ENCODE data around the gene FSCB.

FSCB gene

DNA sequence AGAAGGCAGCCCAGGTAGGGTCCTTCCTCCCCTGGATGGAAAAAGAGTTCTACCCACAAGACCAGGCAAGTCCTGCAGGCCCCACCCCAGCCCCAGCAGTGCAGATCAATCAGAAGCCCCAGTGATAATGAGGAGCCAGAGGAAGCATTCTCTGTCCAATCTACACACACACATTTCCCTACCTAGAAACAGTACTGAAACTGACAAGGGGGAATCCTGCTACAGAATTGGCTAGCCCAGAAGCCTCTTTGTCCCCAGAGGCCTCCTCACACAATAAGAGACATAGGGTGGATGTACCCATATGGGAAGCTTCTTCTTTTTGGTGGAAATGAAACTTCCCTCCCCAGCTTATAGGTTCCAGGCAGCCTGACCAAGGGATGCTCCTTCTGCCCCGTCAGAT lies 9.9 kb downstream of the FSCB start:
- H3K27ac ChIP-seq: no peak overlapping the region

GRCh38 chr14:44494137-44494536 lies 12.9 kb downstream of the FSCB start:
- DNase-seq (ENCODE audit: low read depth, low spot score): no peak
- Histone ChIP-seq H3K36me3 (ENCODE audit: insufficient read depth, low read length) (no peaks in the 10 kb centered on the region), H3K9me3 (ENCODE audit: low read depth, low read length) (no peaks in the 10 kb centered on the region), H3K9ac (ENCODE audit: insufficient read length) (no peak overlapping the region), H3K27ac (no peak overlapping the region), H3K4me3 (no peak overlapping the region)
- TF ChIP-seq EZH2 (IDR thresholded peaks at IDR 0.05) (no peak), POLR2AphosphoS5 (IDR thresholded peaks at IDR 0.05; ENCODE audit: borderline replicate concordance, low read depth, low read length) (no peak), FOXP2 (optimal IDR thresholded peaks at IDR 0.05; ENCODE audit: control extremely low read depth, extremely low read length, insufficient read depth) (no peak)

More for the DNA sequence above, 9.9 kb downstream of the FSCB start:
- H3K9me3 ChIP-seq (ENCODE audit: low read depth, low read length): no peaks in the 10 kb centered on the region
- H3K9ac ChIP-seq (ENCODE audit: insufficient read length): no peak overlapping the region
- DNase-seq (ENCODE audit: low read depth, low spot score): no peak
- no peaks in the 10 kb centered on the region for H3K36me3 ChIP-seq (ENCODE audit: insufficient read depth, low read length)
- no peak for TF ChIP-seq FOXP2 (optimal IDR thresholded peaks at IDR 0.05; ENCODE audit: control extremely low read depth, extremely low read length, insufficient read depth)
- no peak for TF ChIP-seq POLR2AphosphoS5 (IDR thresholded peaks at IDR 0.05; ENCODE audit: borderline replicate concordance, low read depth, low read length)
- no peak for TF ChIP-seq EZH2 (IDR thresholded peaks at IDR 0.05)
- no peak overlapping the region for H3K4me3 ChIP-seq

- TF ChIP-seq FOXP2 (optimal IDR thresholded peaks at IDR 0.05; ENCODE audit: control extremely low read depth, extremely low read length, insufficient read depth) (no peak), POLR2AphosphoS5 (IDR thresholded peaks at IDR 0.05; ENCODE audit: borderline replicate concordance, low read depth, low read length) (no peak), EZH2 (IDR thresholded peaks at IDR 0.05) (no peak)
Observed at GRCh38 chr14:44490966-44491365, 16.1 kb downstream of the FSCB start.

DNA sequence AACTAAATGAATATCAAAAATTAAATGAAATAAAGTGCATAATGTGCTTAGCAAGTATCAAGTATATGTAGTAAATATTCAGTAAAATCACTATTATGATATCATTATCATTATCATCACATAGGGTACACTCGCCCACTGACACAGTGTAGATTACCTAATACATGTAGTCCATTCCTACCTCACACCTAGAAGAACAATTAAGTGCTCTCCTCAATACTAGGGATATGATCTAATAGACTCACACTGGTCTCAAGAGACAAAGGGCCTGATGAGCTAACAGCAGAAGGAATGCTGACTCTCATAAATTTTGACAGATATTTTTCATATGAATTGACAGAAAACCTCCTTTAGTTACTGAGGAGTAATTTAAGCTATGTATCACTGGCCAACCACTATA lies 29.1 kb downstream of the FSCB start:
- Histone ChIP-seq H3K36me3 (ENCODE audit: insufficient read depth, low read length) (no peaks in the 10 kb centered on the region), H3K27ac (no peak overlapping the region), H3K9me3 (ENCODE audit: low read depth, low read length) (no peaks in the 10 kb centered on the region), H3K4me3 (no peak overlapping the region), H3K9ac (ENCODE audit: insufficient read length) (no peak overlapping the region)
- TF ChIP-seq POLR2AphosphoS5 (IDR thresholded peaks at IDR 0.05; ENCODE audit: borderline replicate concordance, low read depth, low read length) (no peak), FOXP2 (optimal IDR thresholded peaks at IDR 0.05; ENCODE audit: control extremely low read depth, extremely low read length, insufficient read depth) (no peak), EZH2 (IDR thresholded peaks at IDR 0.05) (no peak)
- DNase-seq (ENCODE audit: low read depth, low spot score): no peak

More at GRCh38 chr14:44490966-44491365, 16.1 kb downstream of the FSCB start:
- no peaks in the 10 kb centered on the region for H3K36me3 ChIP-seq (ENCODE audit: insufficient read depth, low read length)
- no peaks in the 10 kb centered on the region for H3K9me3 ChIP-seq (ENCODE audit: low read depth, low read length)
- H3K4me3 ChIP-seq: no peak overlapping the region
- no peak overlapping the region for H3K9ac ChIP-seq (ENCODE audit: insufficient read length)
- no peak for DNase-seq (ENCODE audit: low read depth, low spot score)
- H3K27ac ChIP-seq: no peak overlapping the region

- no peak overlapping the region for H3K9ac ChIP-seq (ENCODE audit: insufficient read length)
- no peak overlapping the region for H3K4me3 ChIP-seq
- no peak for TF ChIP-seq EZH2 (IDR thresholded peaks at IDR 0.05)
- no peak for TF ChIP-seq FOXP2 (optimal IDR thresholded peaks at IDR 0.05; ENCODE audit: control extremely low read depth, extremely low read length, insufficient read depth)
- TF ChIP-seq POLR2AphosphoS5 (IDR thresholded peaks at IDR 0.05; ENCODE audit: borderline replicate concordance, low read depth, low read length): no peak
- H3K9me3 ChIP-seq (ENCODE audit: low read depth, low read length): no peaks in the 10 kb centered on the region
- no peak for DNase-seq (ENCODE audit: low read depth, low spot score)
- H3K27ac ChIP-seq: no peak overlapping the region
- no peaks in the 10 kb centered on the region for H3K36me3 ChIP-seq (ENCODE audit: insufficient read depth, low read length)
Observed at GRCh38 chr14:44468771-44469170, 38.3 kb downstream of the FSCB start.

GRCh38 chr14:44463356-44464004 lies 43.6 kb downstream of the FSCB start:
- H3K4me3 ChIP-seq: no peak overlapping the region
- no peak for DNase-seq (ENCODE audit: low read depth, low spot score)
- H3K27ac ChIP-seq: no peak overlapping the region
- no peaks in the 10 kb centered on the region for H3K36me3 ChIP-seq (ENCODE audit: insufficient read depth, low read length)
- TF ChIP-seq POLR2AphosphoS5 (IDR thresholded peaks at IDR 0.05; ENCODE audit: borderline replicate concordance, low read depth, low read length) (no peak), FOXP2 (optimal IDR thresholded peaks at IDR 0.05; ENCODE audit: control extremely low read depth, extremely low read length, insufficient read depth) (no peak), EZH2 (IDR thresholded peaks at IDR 0.05) (no peak)
- H3K9ac ChIP-seq (ENCODE audit: insufficient read length): no peak overlapping the region
- no peaks in the 10 kb centered on the region for H3K9me3 ChIP-seq (ENCODE audit: low read depth, low read length)

DNA sequence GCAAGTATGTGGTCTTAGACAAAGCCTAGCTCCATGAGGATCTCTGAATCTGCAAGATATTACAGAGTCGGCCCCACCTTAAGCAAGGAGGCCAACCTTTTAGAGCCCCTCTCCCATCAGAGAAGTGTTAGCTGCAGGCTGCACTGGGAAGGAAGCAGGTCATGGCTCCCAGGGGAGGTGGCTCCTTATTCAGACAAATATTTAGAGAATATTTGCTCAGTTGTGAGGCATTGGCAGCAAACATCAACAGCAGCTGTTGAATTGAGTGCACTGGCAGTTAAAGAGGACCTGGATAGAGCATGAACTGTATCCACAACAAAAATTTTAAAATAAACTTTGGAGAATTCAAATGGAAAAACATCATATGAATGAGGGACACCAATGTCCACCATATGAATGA lies 44.7 kb downstream of the FSCB start:
- no peak for DNase-seq (ENCODE audit: low read depth, low spot score)
- TF ChIP-seq EZH2 (IDR thresholded peaks at IDR 0.05) (no peak), POLR2AphosphoS5 (IDR thresholded peaks at IDR 0.05; ENCODE audit: borderline replicate concordance, low read depth, low read length) (no peak), FOXP2 (optimal IDR thresholded peaks at IDR 0.05; ENCODE audit: control extremely low read depth, extremely low read length, insufficient read depth) (no peak)
- no peak overlapping the region for H3K27ac ChIP-seq

GRCh38 chr14:44461811-44462210 lies 45.3 kb downstream of the FSCB start:
- Histone ChIP-seq H3K4me3 (no peak overlapping the region), H3K36me3 (ENCODE audit: insufficient read depth, low read length) (no peaks in the 10 kb centered on the region), H3K9ac (ENCODE audit: insufficient read length) (no peak overlapping the region), H3K9me3 (ENCODE audit: low read depth, low read length) (no peaks in the 10 kb centered on the region), H3K27ac (no peak overlapping the region)
- TF ChIP-seq FOXP2 (optimal IDR thresholded peaks at IDR 0.05; ENCODE audit: control extremely low read depth, extremely low read length, insufficient read depth): no peak
- no peak for TF ChIP-seq EZH2 (IDR thresholded peaks at IDR 0.05)
- TF ChIP-seq POLR2AphosphoS5 (IDR thresholded peaks at IDR 0.05; ENCODE audit: borderline replicate concordance, low read depth, low read length): no peak
- DNase-seq (ENCODE audit: low read depth, low spot score): no peak

More for the DNA sequence above, 44.7 kb downstream of the FSCB start:
- Histone ChIP-seq H3K4me3 (no peak overlapping the region), H3K9ac (ENCODE audit: insufficient read length) (no peak overlapping the region), H3K9me3 (ENCODE audit: low read depth, low read length) (no peaks in the 10 kb centered on the region), H3K36me3 (ENCODE audit: insufficient read depth, low read length) (no peaks in the 10 kb centered on the region)
